Stimulated activated CD4-positive, alpha-beta T cell treated with anti-CD3 and anti-CD28 coated beads, Interleukin-4, amount 100 ng/mL, for 1 hour (primary cell): ENCODE data around the gene MAG.

Experiments
- DNase-seq: peaks from one replicate; pipeline ENCODE4 v3.0.0-alpha.2; 2020

Gene MAG, protein sequence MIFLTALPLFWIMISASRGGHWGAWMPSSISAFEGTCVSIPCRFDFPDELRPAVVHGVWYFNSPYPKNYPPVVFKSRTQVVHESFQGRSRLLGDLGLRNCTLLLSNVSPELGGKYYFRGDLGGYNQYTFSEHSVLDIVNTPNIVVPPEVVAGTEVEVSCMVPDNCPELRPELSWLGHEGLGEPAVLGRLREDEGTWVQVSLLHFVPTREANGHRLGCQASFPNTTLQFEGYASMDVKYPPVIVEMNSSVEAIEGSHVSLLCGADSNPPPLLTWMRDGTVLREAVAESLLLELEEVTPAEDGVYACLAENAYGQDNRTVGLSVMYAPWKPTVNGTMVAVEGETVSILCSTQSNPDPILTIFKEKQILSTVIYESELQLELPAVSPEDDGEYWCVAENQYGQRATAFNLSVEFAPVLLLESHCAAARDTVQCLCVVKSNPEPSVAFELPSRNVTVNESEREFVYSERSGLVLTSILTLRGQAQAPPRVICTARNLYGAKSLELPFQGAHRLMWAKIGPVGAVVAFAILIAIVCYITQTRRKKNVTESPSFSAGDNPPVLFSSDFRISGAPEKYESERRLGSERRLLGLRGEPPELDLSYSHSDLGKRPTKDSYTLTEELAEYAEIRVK

DNA sequence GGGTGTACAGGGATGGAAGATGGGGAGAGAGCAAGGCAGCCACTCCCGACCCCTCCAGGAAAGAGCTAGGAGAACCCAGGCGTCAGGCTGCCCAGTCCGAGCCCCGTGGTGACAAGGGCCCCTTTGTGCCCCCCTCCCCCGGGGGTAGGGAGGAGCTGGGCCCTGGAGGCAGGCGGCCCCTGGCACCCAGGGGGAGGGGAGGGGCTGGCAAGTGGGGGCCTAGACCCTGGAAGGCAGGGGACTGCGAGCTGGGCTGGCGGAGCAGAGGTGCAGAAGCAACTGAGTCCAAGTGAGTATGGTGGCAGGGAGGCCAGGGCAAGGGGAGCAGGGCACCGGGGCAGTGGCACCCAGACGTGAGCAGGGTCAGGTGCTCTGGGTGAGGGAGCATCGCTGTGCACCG, at the start of gene MAG:
TSS of gene MAG (plus strand) at position 246 of the 400 bp plus-strand sequence. CDS start 3,248 bp downstream, outside the sequence.
- DNase-seq = no peak

DNA sequence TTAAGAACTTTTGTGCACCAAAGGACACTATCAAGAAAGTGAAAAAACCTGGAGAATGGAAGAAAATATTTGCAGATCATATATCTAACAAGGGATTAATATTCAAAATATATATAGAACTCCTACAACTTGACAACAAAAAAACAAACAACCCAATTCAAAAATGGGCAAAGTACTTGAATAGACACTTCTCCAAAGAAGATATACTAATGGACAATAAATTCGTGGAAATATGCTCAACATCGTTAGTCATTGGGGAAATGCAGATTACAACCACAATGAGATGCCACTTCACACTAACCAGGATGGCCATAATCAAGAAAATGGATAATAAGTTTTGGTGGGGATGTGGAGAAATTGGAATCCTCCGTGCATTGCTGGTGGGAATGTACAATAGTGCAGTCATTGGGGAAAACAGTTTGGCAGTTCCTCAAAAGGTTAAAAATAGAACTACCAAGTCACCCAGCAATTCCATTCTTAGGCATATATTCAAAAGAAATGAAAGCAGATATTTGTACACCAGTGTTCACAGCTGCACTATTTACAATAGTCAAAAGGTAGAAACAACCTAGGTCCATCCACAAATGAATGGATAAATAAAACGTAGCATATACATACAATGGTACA, 45.4 kb upstream of the MAG start:
- no peak for DNase-seq

DNA sequence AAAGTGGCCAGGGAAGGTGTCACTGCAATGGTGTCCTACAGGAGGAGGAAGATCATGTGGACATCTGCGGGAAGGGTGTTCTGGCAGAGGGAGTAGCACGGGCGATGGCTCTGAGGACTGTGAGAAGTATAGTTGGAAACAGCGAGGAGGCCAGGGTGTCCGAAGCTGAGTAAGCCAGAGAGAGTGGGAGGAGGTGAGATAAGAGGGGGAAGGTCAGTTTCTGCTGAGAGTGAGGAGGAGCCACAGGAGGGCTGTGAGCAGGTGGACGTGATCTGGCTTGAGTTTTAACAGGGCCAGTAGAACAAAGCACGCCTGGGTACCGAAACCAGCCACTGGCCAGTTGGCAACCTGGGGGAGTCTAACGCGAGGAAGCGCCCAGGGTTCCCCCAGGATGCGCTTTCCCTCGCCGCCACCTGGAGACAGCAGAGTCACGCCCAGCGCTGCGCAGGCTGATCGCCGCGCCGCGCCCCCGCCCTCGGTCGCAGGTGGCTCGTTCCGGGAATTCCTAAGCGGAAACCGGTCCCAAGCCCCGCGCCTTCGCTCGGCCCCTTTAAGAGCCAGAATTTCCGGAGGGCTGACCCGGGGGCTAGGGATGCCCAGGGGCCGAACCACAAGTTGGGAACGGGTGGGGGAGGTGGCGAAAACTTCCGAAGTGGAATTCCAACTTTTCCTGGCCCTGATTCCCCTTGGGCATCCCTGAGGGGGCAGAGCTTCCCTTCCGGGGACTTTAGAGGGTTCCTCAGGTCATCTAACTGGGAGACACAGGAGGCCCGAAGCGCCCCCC, 44.2 kb upstream of the MAG start:
- peak; percentile 64 for DNase-seq

DNA sequence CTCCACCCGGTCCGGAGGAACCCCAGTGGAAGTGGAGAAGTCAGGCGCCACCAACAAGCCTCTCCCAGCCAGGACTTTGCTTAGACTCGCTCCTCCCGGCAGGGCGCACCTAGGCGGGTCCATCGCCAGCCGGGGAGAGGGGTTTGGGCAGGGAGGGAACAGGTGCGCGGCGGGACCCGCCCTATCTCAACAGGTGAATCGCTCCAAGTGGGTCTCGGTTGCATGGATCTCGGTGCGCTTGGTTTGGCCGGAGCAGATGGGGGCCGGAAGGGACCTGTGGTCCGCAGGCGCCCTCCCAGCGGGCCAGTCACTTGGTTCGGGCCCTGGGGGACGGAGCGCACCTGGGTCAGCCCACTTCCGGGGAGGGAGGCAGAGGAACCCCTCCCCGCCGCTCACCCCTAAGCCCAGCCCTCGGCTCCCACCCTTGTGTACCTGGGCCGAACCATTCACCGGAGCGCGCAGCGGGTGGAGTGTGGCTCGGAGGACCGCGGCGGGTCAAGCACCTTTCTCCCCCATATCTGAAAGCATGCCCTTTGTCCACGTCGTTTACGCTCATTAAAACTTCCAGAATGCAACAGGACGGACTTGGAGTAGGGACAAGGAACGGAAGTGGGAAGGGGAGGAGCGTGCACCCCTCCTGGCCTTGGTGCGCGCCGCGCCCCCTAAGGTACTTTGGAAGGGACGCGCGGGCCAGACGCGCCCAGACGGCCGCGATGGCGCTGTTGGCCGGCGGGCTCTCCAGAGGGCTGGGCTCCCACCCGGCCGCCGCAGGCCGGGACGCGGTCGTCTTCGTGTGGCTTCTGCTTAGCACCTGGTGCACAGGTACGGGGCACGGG, 43.4 kb upstream of the MAG start, which contains the start of gene LSR:
TSS of gene LSR (plus strand) at position 693 of the 836 bp plus-strand sequence. CDS start at position 714, 21 bp downstream.
- peak; percentile 67 for DNase-seq

DNA sequence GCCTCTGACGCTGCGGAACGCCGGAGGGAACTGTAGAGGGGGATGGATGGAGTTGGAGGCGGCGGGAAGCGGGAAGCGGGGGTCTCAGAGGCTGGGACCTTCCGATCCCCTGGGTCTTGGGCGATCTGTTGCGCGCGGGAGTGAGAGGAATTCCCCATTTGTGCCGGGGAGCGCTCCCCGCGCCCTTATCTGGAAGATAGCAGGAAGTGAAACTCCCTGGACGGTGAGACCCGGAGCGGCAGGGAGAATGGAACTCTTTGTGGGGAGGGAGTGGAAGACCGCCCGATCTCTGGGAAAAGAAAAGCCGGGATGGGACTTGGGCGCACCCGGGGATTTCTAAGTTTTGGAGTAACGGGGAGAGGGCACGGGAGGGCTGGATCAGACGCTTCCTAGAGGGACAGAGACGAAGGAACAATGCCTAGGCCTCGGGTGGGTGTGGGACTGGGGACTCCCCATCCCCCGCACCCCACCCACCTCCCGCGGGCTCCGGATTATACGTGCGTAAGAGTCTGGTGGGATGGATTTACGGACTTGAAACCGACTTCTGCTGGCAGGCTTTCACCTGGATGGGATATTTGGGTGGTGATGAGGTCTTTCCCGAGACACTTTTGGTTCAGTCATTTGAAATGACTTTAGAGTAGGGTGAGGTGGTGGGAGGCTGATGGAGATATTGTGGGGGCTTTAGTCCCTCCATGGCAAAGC, 42.7 kb upstream of the MAG start:
- no peak for DNase-seq

DNA sequence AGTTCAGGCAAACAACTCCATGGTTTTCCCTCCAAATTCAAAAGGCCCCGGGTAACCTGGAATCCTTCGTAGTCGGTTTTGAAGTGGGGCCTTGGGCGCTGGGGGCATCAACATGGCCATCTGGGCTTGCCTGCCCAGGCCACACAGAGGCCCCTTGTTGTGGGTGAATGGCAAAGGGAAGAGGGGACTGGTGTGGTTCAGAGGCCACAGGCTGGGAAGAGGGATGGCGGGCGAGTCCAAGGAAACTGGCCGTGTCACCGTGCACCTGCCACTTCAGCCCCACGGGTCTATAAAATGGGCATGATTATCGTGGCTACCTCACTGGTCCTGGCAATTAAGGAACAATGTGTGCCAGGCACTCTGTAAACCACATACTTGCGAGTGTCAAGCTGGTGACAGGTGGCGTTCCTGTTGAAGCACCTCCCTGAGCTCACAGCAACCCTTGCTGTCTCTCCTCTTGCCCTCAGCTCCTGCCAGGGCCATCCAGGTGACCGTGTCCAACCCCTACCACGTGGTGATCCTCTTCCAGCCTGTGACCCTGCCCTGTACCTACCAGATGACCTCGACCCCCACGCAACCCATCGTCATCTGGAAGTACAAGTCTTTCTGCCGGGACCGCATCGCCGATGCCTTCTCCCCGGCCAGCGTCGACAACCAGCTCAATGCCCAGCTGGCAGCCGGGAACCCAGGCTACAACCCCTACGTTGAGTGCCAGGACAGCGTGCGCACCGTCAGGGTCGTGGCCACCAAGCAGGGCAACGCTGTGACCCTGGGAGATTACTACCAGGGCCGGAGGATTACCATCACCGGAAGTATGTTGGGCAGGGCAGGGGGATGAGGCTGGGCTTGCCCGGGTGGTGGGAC, 41.9 kb upstream of the MAG start:
- DNase-seq = no peak

DNA sequence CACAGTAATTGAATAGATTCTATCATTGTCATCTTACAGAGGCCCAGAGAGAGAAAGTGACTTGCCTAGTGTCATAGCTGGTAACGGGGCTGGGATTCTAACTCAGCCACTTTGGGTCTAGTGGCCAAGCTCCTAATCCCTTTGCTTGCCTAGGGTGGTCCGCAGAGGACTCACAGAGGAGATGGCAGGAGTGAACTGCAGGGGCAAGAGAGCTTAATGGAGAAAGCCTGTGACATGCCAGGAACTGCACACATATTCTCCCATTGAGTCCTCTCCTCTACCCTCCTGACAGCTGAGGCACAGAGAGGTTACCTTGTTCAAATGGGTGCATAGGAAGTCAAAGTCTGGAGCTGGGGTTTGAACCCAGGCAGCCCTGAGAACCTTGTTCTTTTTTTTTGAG, 40.5 kb upstream of the MAG start:
- no peak for DNase-seq

DNA sequence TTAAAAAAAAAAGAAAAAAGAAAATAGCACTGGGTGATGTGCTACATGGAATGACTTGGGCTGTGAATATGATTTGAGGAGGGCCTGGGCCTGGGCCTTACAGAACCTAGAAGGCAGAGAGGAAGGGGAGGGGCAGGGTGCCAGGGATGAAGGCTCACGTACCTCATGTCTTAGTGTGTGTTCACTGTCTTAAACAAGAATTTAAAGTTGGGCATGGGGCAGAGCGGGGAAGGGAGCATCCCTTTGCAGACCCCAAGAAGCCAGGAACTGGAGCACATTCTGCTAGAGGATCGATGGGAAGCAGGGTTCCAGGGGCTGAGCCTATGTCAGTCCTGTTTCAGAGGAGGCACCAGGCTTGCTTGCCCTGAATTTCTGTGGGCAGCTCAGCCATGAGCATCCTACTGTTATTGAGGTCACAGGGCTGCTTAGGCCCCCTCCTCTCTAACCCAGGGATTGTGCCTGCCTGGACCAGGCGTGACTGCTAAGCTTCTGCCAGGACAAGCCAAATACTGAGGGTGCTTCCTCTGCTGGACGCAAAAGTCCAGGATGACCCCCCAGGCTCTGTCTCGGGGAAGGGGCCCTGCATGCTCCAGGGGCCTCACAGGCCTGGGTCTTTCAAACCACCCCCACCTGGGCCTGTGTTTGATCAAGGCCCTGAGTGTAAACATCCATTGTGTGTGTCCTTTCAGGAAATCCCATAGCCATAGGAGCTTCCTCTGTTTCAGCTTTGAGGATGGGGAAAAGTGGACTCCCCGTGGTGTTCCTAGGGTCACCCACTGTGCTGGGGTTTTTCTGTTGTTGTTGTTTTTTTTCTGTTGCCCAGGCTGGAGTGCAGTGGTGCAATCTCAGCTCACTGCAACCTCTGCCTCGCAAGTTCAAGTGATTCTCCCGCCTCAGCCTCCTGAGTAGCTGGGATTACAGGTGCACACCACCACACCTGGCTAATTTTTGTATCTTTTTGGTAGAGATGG, 38.4 kb upstream of the MAG start:
- no peak for DNase-seq

DNA sequence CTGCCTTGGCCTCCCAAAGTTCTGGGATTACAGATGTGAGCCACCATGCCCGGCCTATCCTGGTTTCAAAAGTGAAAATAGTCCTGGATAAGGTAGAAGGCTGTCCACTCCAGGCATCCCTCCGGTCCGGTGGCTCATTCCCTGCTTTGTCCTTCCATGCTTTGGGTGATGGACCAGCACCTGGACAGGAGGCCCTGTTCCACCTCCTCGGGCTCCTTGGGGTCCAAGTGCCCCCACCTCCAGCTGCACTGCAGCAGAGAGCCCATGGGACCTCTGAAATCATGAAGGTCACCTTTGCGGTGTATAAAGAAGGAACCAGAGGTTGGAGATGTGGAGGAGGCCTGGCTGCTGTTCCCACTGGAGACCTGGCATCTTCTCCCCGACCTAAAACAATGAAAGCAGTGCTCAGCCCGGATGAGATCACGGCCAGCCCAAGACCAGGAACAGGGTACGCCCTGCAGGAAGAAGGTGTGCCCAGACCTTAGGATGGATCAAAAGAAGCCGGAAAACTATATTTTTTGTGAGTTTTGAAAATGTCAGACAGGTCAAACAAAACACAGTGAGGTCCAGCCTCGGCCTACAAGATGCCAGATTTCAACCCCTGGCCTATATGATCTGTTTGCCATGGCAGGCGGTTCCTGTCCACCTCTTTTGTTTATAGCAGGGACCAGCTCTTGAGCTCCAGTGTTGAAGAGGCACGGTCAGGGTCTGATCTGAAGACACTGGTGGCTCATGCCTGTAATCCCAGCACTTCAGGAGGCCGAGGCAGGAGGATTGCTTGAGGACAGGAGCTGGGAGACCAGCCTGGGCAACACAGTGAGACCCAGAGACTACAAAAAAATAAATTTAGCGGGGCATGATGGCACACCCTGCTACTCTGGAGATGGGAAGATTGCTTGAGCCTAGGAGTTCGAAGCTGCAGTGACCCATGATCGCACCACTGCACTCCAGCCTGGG, 37.3 kb upstream of the MAG start:
- no peak for DNase-seq

DNA sequence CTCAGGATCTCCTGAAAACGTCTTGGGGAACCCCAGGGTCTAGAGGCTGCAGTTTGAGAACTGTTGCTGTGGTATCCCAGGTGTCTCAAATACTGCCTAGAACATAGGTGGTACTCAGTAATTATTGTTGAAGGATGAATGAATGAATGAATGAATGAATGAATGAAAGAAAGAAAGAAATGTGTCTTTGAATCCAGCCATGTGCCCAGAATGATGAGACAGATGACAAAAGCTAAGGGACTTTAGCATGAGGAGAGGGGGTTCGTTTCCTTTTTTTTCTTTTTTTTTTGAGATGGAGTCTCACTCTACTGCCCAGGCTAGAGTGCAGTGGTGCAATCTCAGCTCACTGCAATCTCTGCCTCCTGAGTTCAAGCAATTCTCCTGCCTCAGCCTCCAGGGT, 35.4 kb upstream of the MAG start:
- DNase-seq = no peak

DNA sequence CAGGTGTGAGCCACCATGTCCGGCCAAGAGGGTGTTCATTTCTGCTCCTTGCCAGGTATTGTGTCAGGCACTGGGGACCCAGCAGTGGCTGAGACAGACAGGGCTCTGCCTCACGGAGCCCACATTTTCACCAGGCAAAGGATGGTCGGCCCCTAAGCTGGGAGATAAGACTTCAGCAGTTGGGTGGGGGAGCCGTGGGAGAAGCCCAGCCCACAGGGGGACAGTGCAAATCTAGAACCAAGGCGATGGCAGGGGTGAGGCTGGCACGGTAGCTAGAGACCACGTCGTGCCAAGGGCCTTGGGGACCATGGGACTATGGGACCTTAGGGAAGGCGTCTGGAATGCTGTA, 34.9 kb upstream of the MAG start:
- DNase-seq = no peak

DNA sequence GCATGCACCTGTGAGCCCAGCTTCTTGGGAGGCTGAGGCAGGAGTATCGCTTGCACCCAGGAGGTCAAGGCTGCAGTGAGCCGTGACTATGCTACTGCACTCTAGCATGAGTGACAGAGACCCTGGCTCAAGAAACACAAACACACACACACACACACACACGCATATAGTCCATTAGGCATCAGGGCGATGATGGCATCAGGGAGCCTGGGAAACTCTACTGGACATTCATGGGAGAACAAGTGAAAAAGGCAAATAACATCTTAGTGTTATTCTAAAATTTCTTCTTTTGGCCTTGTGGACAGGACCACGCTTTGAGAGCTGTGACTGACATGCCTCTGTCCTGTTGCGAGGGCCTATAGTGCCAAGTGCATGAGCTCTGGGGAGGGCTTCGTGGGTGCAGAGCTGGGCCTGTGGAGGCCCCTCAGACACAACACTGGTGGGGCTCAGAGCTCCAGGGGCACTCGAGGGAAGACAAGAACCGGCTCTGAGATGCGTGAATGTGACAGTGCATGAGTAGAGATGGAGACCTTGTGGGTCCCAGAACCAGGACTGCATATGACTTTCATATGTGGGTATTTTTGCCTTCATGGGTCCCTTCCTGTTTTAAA, 31.2 kb upstream of the MAG start:
- DNase-seq = no peak

DNA sequence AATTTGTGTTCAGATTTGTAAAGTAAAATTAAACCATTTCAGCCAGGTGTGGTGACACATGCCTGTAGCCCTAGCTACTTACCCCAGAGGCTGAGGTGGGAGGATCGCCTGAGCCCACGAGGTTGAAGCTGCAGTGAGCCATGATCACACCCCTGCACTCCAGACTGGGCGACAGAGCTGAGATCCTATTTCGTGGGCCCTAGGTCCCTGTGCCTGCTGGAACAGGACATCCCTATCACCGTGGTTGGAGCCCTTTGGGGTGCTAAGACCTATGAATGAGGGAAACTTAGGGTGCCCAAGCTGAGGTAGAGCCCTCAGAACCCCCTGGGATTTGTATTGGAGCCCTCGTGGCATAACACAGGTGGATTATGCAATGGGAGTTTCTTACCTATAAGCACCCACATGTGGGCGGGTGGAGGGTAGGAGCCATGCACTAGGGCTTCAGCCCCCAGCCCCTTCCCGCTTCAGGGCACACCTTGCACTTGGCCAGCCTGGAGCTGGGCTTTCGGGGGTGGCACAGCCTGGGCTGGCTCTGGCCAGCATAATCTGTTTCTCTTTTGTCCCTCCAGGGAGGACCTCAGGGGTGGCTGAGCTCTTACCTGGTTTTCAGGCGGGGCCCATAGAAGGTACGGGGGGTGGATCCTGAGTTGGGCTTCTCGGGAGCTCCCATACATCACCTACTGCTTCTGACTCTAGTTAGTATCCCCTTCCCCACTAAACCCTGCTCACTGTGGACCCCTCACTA, 30.4 kb upstream of the MAG start:
- no peak for DNase-seq

DNA sequence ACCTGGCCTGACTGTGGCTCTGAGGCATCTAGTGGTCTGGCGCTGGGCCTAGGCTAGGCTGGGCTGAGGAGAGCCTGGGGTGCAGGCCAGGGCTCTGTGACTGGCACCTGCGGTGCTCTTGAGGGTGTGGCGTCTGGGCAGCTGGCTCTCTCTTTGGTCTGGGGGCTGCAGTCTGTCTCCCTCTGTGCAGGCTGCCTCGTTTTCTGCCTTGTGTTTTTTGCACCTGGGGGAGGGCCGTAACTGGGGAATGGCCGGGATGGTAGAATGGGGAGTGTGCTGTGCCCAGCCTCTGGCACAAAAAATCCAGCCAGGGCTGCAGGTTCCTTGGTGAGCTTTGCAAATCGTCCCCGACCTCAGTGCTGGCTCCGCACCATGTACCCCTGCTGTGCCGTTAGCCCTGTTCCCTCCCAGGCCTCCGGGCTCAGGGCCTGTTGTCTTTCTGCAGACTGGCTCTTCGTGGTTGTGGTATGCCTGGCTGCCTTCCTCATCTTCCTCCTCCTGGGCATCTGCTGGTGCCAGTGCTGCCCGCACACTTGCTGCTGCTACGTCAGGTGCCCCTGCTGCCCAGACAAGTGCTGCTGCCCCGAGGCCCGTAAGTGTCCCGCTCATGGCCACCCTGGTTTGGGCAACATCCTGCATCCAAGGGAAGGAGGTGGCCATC, 29.7 kb upstream of the MAG start:
- DNase-seq = no peak

DNA sequence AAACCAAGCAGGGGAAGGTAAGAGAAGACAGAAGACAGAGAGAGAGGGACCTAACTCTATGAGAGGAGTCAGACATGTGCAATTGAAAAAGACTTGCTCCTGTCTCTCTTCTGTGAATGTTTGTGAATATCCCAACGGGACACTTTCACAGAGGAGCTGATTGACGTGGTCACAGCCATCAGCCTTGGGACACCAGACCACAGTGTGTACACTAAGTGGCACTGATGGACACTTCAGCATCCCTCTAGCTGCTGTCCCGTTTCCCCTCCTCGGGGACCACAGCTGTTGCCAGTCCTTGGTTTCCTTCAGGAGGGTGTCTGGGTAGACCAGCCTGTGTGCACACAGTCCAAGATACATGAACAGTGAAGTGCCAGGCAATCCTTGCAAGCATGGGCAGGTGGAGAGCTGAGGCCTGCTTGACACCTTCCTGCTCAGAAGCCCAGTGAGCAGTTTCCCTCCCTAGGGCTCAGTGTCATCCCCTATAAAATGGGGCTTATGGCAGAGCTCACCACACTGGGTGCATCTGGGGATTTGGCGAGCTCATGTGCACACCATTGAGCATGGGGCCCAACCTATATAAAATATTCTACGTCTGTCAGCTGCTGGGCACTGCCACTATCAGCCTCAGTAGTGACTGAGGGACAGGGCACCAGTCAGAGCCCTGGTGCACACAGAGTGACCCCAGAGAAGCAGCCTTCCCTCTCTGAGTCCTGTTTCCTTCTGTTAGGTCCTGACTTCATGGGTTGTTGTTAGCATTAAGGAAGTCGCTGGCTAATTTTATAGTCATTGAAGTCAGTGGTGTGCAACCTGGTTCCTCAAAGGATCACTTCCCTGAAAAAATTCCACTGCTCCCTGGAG, 27.5 kb upstream of the MAG start:
- no peak for DNase-seq
